Panc1 (cell line): ENCODE data around the gene NALCN.
A peak's percentile ranks its signal among the peaks of the same experiment; 100 is the strongest.

ENCODE experiments used
- CTCF ChIP-seq: fragments of 450-650 bp; IDR thresholded peaks from 2 replicates; pipeline ENCODE4 v1.5.1; 2017; ENCODE audit warnings: mild to moderate bottlenecking
- REST ChIP-seq, 2 experiments: IDR thresholded peaks; 2 replicates each; pipeline ENCODE4 v1.6.1; 2011 to 2012; ENCODE audit warnings: low read depth in 2 of 2, control low read depth in 1 of 2, low read length in 1 of 2, mild to moderate bottlenecking in 1 of 2, moderate library complexity in 1 of 2; ENCODE audit not compliant: insufficient read depth in 1 of 2

DNA sequence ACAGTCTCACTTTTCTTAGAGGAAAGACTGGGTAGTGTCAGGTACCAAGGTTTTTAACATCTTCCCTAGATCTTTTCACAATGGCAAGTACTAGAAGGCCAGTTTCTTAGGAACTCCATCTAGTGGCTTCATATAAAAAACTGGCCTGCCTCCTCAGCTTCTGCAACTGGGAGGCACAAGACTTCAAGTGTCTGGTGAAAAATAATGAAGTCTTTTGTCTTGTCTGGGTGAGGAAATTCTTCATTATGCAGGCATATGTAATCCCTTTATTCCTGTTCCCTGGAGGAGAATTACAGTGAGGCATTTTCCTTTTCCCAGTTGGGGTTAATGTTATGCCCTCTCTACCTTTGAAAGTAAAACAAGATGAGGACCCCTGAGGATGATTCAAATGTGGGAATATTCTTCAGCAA lies 300.5 kb downstream of the NALCN start:
- peak; percentile 12; the same call in 1 of the 2 replicates for TF ChIP-seq CTCF
- no peak for TF ChIP-seq REST (IDR thresholded peaks at IDR 0.05; ENCODE audit: insufficient read depth in 1 of 2, low read depth in 2 of 2, low read length in 1 of 2)
